Thymus (tissue), 11 donors: ENCODE results near the gene RAD18. TPM values are rescaled to one million over a fixed set of nuclear protein-coding genes. Genes with fewer than 3 reads are reported as not detected.

Experiments
- DNase-seq, 9 donors: peaks; one replicate each; pipeline ENCODE4 v3.0.0-alpha.2; 2013; ENCODE audit warnings: low spot score in 9 of 9, low read depth in 6 of 9, missing footprints in 1 of 9
- H3K27ac ChIP-seq, 2 donors: one replicate each; pipeline ENCODE4 v1.5.1; 2013; ENCODE audit warnings: control low read depth in 1 of 2, low read depth in 1 of 2, low read length in 1 of 2, mild to moderate bottlenecking in 1 of 2, moderate library complexity in 1 of 2
- H3K27me3 ChIP-seq, 2 donors: one replicate each; pipeline ENCODE4 v1.5.1; 2013; ENCODE audit warnings: low read length in 1 of 2; ENCODE audit not compliant: control insufficient read depth in 2 of 2, insufficient read depth in 1 of 2
- H3K36me3 ChIP-seq, 2 donors: one replicate each; pipeline ENCODE4 v1.5.1; 2013; ENCODE audit warnings: low read length in 1 of 2, mild to moderate bottlenecking in 1 of 2, moderate library complexity in 1 of 2; ENCODE audit not compliant: control insufficient read depth in 2 of 2, insufficient read depth in 2 of 2
- H3K4me1 ChIP-seq, 2 donors: one replicate each; pipeline ENCODE4 v1.5.1; 2013; ENCODE audit warnings: low read length in 2 of 2; ENCODE audit not compliant: control insufficient read depth in 2 of 2, insufficient read depth in 2 of 2
- H3K4me3 ChIP-seq, 2 donors: one replicate each; pipeline ENCODE4 v1.5.1; 2013; ENCODE audit warnings: low read length in 2 of 2, control low read depth in 1 of 2, mild to moderate bottlenecking in 1 of 2
- H3K9me3 ChIP-seq, 2 donors: one replicate each; pipeline ENCODE4 v1.5.1; 2013; ENCODE audit warnings: low read length in 1 of 2, mild to moderate bottlenecking in 1 of 2; ENCODE audit not compliant: control insufficient read depth in 2 of 2, insufficient read depth in 1 of 2
- WGBS: extraction: QIAGEN DNeasy Blood & Tissue Kit; methylation state at CpG from one replicate; pipeline ENCODE4 v1.1.7; 2013; 5-methylcytosine and 5-hydroxymethylcytosine counted together
- polyA plus RNA-seq: library from polyadenylated mRNA; stranded (reverse); fragments of 200-250 nt; gene quantifications from one replicate; pipeline ENCODE4 v1.2.3, GENCODE V29; 2013
- total RNA-seq: library from RNA; stranded (reverse); fragments of 120-200 nt; gene quantifications from one replicate; pipeline ENCODE4 v1.2.4, GENCODE V29; 2013
- donor health status: healthy.

The RAD18 gene
- total and polyA plus RNA-seq, 2 donors = 4.0 to 14.5 TPM

- peaks cover 0 to 10% of the 10 kb centered on the region in 2 donors for H3K27me3 ChIP-seq
- no peaks in the 10 kb centered on the region for H3K9me3 ChIP-seq
- no peak for DNase-seq
- no peak overlapping the region for H3K27ac ChIP-seq
- 96% methylated on average over 11 of the region's 11 CpGs for WGBS
- H3K36me3 ChIP-seq = no peaks in the 10 kb centered on the region
- H3K4me3 ChIP-seq = no peak overlapping the region
- H3K4me1 ChIP-seq = peaks cover 13 to 17% of the 10 kb centered on the region in 2 donors
Observed at GRCh38 chr3:8964436-8965370, 1.4 kb upstream of the RAD18 start.

- Histone ChIP-seq H3K4me3 (peak overlapping the region; percentile 78 to 87), H3K4me1 (peaks cover 13 to 17% of the 10 kb centered on the region in 2 donors), H3K27me3 (no peaks in the 10 kb centered on the region), H3K27ac (no peak overlapping the region), H3K36me3 (peaks cover 0 to 2% of the 10 kb centered on the region in 2 donors), H3K9me3 (no peaks in the 10 kb centered on the region)
- WGBS = 45% methylated on average over 6 of the region's 6 CpGs
- peak in 1 of 9 donors; percentile 13 for DNase-seq
Observed at GRCh38 chr3:8962226-8962861, 928 bp downstream of the RAD18 start.

DNA sequence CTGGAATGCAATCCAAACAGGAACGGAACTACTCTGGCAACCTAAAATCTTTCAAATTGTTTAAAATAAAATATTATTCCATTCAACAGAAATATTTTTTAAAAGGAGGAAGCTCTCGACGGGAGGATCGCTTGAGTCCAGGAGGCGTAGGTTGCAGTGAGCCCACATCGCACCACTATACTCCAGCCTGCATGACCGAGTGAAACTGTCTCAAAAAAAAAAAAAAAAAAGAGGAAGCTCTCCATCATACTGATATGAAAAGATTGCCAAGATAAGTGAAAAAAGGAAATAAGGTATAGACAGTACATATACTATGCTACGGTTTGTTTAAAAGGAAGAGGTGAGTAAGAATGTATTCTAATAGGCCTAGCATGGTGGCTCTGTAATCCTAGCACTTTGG lies 3.6 kb downstream of the RAD18 start:
- no peak for DNase-seq
- 42% methylated on average over 8 of the region's 8 CpGs for WGBS
- H3K4me1 ChIP-seq = peaks cover 13 to 17% of the 10 kb centered on the region in 2 donors

DNA sequence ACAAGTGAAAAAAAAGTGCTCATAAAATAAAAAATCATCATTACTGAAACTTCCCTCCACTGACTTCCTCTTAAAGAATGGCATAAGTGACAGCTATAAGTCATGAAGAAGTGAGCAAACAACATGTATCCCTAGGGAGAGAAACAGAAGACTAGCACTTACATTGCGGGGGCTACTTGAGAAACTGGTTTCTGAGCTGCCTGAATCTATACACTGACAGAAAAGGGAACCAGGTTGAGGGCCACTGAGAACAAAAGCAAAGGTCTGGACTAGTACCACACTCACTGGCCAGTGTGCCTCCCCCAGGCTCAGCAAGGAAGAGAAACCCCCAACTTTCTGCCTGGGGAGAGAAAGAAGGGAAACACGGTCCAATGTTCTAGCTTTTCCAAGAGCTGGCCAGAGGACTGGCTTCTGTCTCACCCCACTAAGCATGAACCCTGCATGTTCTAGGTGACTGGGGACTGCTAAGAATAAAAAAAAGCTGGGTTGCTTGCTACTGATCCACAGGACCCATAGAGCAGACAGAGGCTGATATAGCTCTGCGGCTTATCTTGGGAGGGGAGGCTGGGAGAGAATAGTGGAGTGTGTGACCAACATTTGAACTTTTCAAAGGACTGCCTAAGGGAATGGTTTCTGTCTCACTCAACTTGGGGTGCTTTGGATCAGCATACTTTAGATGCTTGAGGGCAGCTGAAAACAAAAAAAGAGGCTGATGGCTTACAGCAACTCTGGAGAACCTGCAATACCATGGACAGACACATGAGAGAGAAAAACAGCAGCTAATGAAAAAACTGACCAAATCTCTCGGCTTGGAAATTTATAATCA lies 8.1 kb downstream of the RAD18 start:
- Histone ChIP-seq H3K27me3 (no peaks in the 10 kb centered on the region), H3K4me1 (no peaks in the 10 kb centered on the region), H3K4me3 (no peak overlapping the region), H3K9me3 (no peaks in the 10 kb centered on the region), H3K36me3 (peaks cover 5 to 13% of the 10 kb centered on the region in 2 donors), H3K27ac (no peak overlapping the region)
- DNase-seq = no peak
- WGBS = 97% methylated on average over 4 of the region's 4 CpGs

More for the DNA sequence above, 3.6 kb downstream of the RAD18 start:
- Histone ChIP-seq H3K27ac (no peak overlapping the region), H3K9me3 (no peaks in the 10 kb centered on the region), H3K4me3 (no peak overlapping the region), H3K27me3 (no peaks in the 10 kb centered on the region), H3K36me3 (peaks cover 5 to 13% of the 10 kb centered on the region in 2 donors)

- Histone ChIP-seq H3K4me1 (no peaks in the 10 kb centered on the region), H3K27me3 (no peaks in the 10 kb centered on the region), H3K4me3 (no peak overlapping the region), H3K27ac (no peak overlapping the region), H3K9me3 (no peaks in the 10 kb centered on the region), H3K36me3 (peaks cover 5 to 13% of the 10 kb centered on the region in 2 donors)
- no peak for DNase-seq
Observed at GRCh38 chr3:8953313-8953712, 10.0 kb downstream of the RAD18 start.

GRCh38 chr3:8952130-8952529 lies 11.1 kb downstream of the RAD18 start:
- peaks cover 5 to 11% of the 10 kb centered on the region in 2 donors for H3K36me3 ChIP-seq
- no peaks in the 10 kb centered on the region for H3K9me3 ChIP-seq
- H3K27me3 ChIP-seq = no peaks in the 10 kb centered on the region
- no peak for DNase-seq
- no peak overlapping the region for H3K27ac ChIP-seq
- H3K4me1 ChIP-seq = no peaks in the 10 kb centered on the region
- no peak overlapping the region for H3K4me3 ChIP-seq

GRCh38 chr3:8945890-8946600 lies 17.2 kb downstream of the RAD18 start:
- H3K27ac ChIP-seq = no peak overlapping the region
- 82% methylated on average over 3 of the region's 3 CpGs for WGBS
- H3K4me3 ChIP-seq = no peak overlapping the region
- H3K4me1 ChIP-seq = no peaks in the 10 kb centered on the region
- H3K27me3 ChIP-seq = no peaks in the 10 kb centered on the region
- DNase-seq = no peak
- H3K36me3 ChIP-seq = peaks cover 3 to 9% of the 10 kb centered on the region in 2 donors
- no peaks in the 10 kb centered on the region for H3K9me3 ChIP-seq

- 95% methylated on average over 4 of the region's 4 CpGs for WGBS
Observed at GRCh38 chr3:8942746-8943488, 20.4 kb downstream of the RAD18 start.

More at GRCh38 chr3:8942746-8943488, 20.4 kb downstream of the RAD18 start:
- Histone ChIP-seq H3K9me3 (no peaks in the 10 kb centered on the region), H3K4me3 (no peak overlapping the region), H3K27ac (no peak overlapping the region), H3K27me3 (no peaks in the 10 kb centered on the region), H3K36me3 (peaks cover 7 to 29% of the 10 kb centered on the region in 2 donors), H3K4me1 (no peaks in the 10 kb centered on the region)
- no peak for DNase-seq
